Kasumi-1 (cell line): Measurements from ENCODE around the gene KSR2.
"Not testable (repeated sequence)": the region's sequence is repeated elsewhere in the genome, so short reads cannot be mapped to it uniquely, and the experiment has no call there.

Experiments used
- DNase-seq, 2 experiments: peaks; one replicate each; lab custom pipeline; 2025; lab: John Stamatoyannopoulos, UW

Gene KSR2

GRCh38 chr12:117967512-117967911 lies 1.3 kb downstream of the KSR2 start:
- no peak for DNase-seq

GRCh38 chr12:117967043-117967442 lies 1.7 kb downstream of the KSR2 start:
- no peak for DNase-seq

GRCh38 chr12:117966511-117966910 lies 2.3 kb downstream of the KSR2 start:
- DNase-seq = no peak

GRCh38 chr12:117963836-117964235 lies 5.0 kb downstream of the KSR2 start:
- no peak for DNase-seq

- no peak for DNase-seq
Measured at GRCh38 chr12:117936722-117937484, 31.9 kb downstream of the KSR2 start.

GRCh38 chr12:117933545-117933944 lies 35.2 kb downstream of the KSR2 start:
- no peak for DNase-seq

GRCh38 chr12:117926391-117926899 lies 42.3 kb downstream of the KSR2 start:
- no peak for DNase-seq

- no peak for DNase-seq
Measured at GRCh38 chr12:117921929-117922777, 46.6 kb downstream of the KSR2 start.

GRCh38 chr12:117919479-117919878 lies 49.3 kb downstream of the KSR2 start:
- no peak for DNase-seq

- no peak for DNase-seq
Measured at GRCh38 chr12:117914686-117915085, 54.1 kb downstream of the KSR2 start.

- no peak for DNase-seq
Measured at GRCh38 chr12:117912756-117913155, 56.0 kb downstream of the KSR2 start.

- DNase-seq = no peak
Measured at GRCh38 chr12:117908411-117908810, 60.4 kb downstream of the KSR2 start.

GRCh38 chr12:117907108-117907689 lies 61.6 kb downstream of the KSR2 start:
- DNase-seq = no peak

GRCh38 chr12:117904051-117904450 lies 64.7 kb downstream of the KSR2 start:
- DNase-seq = no peak

- DNase-seq = no peak
Measured at GRCh38 chr12:117903110-117903840, 65.5 kb downstream of the KSR2 start.

GRCh38 chr12:117901631-117902030 lies 67.2 kb downstream of the KSR2 start:
- DNase-seq = no peak

- no peak for DNase-seq
Measured at GRCh38 chr12:117900561-117900960, 68.2 kb downstream of the KSR2 start.

- DNase-seq = no peak
Measured at GRCh38 chr12:117897372-117898161, 71.2 kb downstream of the KSR2 start.

- no peak for DNase-seq
Measured at GRCh38 chr12:117896009-117896408, 72.8 kb downstream of the KSR2 start.

GRCh38 chr12:117892441-117892840 lies 76.3 kb downstream of the KSR2 start:
- no peak for DNase-seq

GRCh38 chr12:117891265-117891664 lies 77.5 kb downstream of the KSR2 start:
- not testable (repeated sequence) for DNase-seq
